ENCODE data around the gene LIPC. TPM values are rescaled to one million over a fixed set of nuclear protein-coding genes. Genes with fewer than 3 reads are reported as not detected.

LIPC gene
- total RNA-seq, 1 experiment from 2014 or later, result not detected

DNA sequence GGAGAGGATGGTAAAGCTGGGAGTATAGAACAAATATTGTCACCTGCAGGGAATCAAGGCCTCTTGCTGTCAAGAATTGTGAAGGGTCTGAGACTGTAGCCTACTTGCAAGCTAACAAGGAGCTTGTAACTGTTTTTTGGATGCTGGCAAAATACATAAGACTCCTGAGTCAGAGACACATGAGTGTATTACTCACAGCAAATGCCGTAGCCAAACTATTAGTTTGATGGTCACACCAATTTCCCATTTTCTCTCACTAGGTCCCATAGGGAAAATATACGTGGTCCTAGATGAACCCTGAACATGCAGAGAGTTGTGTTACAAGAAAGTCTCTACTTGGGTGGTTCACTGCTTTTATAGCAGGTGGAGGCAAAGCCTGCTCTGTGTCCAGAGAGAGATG is 44.7 kb upstream of the LIPC start:
- intact Hi-C loops (cut with micrococcal nuclease), result no loop called here
- no peak for TF ChIP-seq JUND (IDR thresholded peaks at IDR 0.05)
- no peak for TF ChIP-seq SRF (IDR thresholded peaks at IDR 0.05; ENCODE audit: low read depth)
- POLR2A ChIA-PET, result no interaction called here
- Histone ChIP-seq H3K9me2 (ENCODE audit: insufficient read depth) (no peaks in the 10 kb centered on the region), H3K79me2 (ENCODE audit: insufficient read depth, low read length) (no peaks in the 10 kb centered on the region), H3K27ac (ENCODE audit: low read depth, low read length) (no peak overlapping the region), H2AFZ (ENCODE audit: low read depth, low read length, poor library complexity, severe bottlenecking) (no peak overlapping the region), H3K4me1 (ENCODE audit: control insufficient read depth in 1 of 2, insufficient read depth in 2 of 2, low read length in 2 of 2) (peaks cover 0 to 10% of the 10 kb centered on the region in 2 experiments; a peak in 2 of 4 replicates), H3K4me3 (replicated peaks in 1 of 2; ENCODE audit: low read depth in 1 of 2, low read length in 2 of 2) (no peak overlapping the region), H3K9ac (ENCODE audit: low read length) (no peak overlapping the region), H3K27me3 (ENCODE audit: insufficient read depth, low read length) (no peaks in the 10 kb centered on the region), H3K36me3 (ENCODE audit: control insufficient read depth in 1 of 2, insufficient read depth in 2 of 2, low read length in 2 of 2) (no peaks in the 10 kb centered on the region), H3K4me2 (ENCODE audit: low read length) (no peak overlapping the region), H3K9me3 (ENCODE audit: control insufficient read depth in 1 of 2, insufficient read depth in 1 of 2, low read depth in 1 of 2, low read length in 2 of 2) (no peaks in the 10 kb centered on the region), H4K20me1 (ENCODE audit: insufficient read depth) (no peaks in the 10 kb centered on the region)
- CTCF ChIA-PET, result no interaction called here
- RAD21 ChIA-PET (ENCODE audit: low non-redundant PET in 1 of 2, low total read pairs in 2 of 2, uncharacterized antibody in 2 of 2, unreplicated experiment in 2 of 2), result no interaction called here
- ATAC-seq (no peak), DNase-seq (ENCODE audit: low read depth, low spot score) (no peak)
- no TSS peak for BruUV-seq (replicated peaks)

DNA sequence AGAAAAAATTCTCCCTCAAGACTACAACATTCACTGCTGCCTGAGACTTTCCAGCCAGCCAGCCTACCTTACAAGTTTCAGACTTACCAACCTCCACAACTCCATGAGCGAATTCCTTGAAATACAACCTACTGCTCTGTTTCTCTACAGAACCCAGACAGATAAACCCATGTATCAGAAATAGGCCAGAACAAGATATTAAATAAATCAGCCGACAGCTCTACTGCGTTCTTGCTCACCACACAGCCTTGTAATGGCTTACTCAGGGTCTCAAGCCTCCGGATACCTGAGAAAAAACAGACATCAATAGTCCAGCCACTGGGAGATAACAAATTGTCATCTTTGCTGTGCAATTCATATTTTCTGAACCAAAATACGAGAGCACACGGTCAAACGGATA is 43.6 kb upstream of the LIPC start:
- no peak overlapping the region for H3K27ac ChIP-seq (ENCODE audit: low read depth, low read length)
- no peak for DNase-seq (ENCODE audit: low read depth, low spot score)
- ATAC-seq, result no peak
- no peaks in the 10 kb centered on the region for H3K79me2 ChIP-seq (ENCODE audit: insufficient read depth, low read length)
- no peak overlapping the region for H2AFZ ChIP-seq (ENCODE audit: low read depth, low read length, poor library complexity, severe bottlenecking)
- no peaks in the 10 kb centered on the region for H4K20me1 ChIP-seq (ENCODE audit: insufficient read depth)
- intact Hi-C loops (cut with micrococcal nuclease), result no loop called here
- H3K9me2 ChIP-seq (ENCODE audit: insufficient read depth), result no peaks in the 10 kb centered on the region
- no TSS peak for BruUV-seq (replicated peaks)
- RAD21 ChIA-PET (ENCODE audit: low non-redundant PET in 1 of 2, low total read pairs in 2 of 2, uncharacterized antibody in 2 of 2, unreplicated experiment in 2 of 2), result no interaction called here
- no peak overlapping the region for H3K4me2 ChIP-seq (ENCODE audit: low read length)
- H3K4me3 ChIP-seq (replicated peaks in 1 of 2; ENCODE audit: low read depth in 1 of 2, low read length in 2 of 2), result no peak overlapping the region
- H3K27me3 ChIP-seq (ENCODE audit: insufficient read depth, low read length), result no peaks in the 10 kb centered on the region
- POLR2A ChIA-PET, result no interaction called here
- peaks cover 0 to 10% of the 10 kb centered on the region in 2 experiments; a peak in 2 of 4 replicates for H3K4me1 ChIP-seq (ENCODE audit: control insufficient read depth in 1 of 2, insufficient read depth in 2 of 2, low read length in 2 of 2)
- H3K9me3 ChIP-seq (ENCODE audit: control insufficient read depth in 1 of 2, insufficient read depth in 1 of 2, low read depth in 1 of 2, low read length in 2 of 2), result no peaks in the 10 kb centered on the region
- H3K36me3 ChIP-seq (ENCODE audit: control insufficient read depth in 1 of 2, insufficient read depth in 2 of 2, low read length in 2 of 2), result no peaks in the 10 kb centered on the region
- TF ChIP-seq CBX3 (IDR thresholded peaks at IDR 0.05; ENCODE audit: low read depth) (no peak), POLR2AphosphoS5 (IDR thresholded peaks at IDR 0.05; ENCODE audit: low read depth, low read length) (no peak), EGR1 (IDR thresholded peaks at IDR 0.05; ENCODE audit: low read depth) (no peak), ELF1 (IDR thresholded peaks at IDR 0.05; ENCODE audit: borderline replicate concordance, low read depth) (no peak), ATF3 (IDR thresholded peaks at IDR 0.05) (no peak), REST (IDR thresholded peaks at IDR 0.05; ENCODE audit: low read depth) (no peak)
- no peak overlapping the region for H3K9ac ChIP-seq (ENCODE audit: low read length)
- CTCF ChIA-PET, result no interaction called here
